GM12874 (cell line): Measurements from ENCODE around the gene TBC1D7.

Experiments
- TF ChIP-seq, protein P1 (sequence below): IDR thresholded peaks from 2 replicates; pipeline ENCODE4 v1.5.1; 2011; ENCODE audit warnings: low read depth, mild to moderate bottlenecking, control low read depth, low read length, moderate library complexity; ENCODE audit not compliant: insufficient read depth

TBC1D7 gene

DNA sequence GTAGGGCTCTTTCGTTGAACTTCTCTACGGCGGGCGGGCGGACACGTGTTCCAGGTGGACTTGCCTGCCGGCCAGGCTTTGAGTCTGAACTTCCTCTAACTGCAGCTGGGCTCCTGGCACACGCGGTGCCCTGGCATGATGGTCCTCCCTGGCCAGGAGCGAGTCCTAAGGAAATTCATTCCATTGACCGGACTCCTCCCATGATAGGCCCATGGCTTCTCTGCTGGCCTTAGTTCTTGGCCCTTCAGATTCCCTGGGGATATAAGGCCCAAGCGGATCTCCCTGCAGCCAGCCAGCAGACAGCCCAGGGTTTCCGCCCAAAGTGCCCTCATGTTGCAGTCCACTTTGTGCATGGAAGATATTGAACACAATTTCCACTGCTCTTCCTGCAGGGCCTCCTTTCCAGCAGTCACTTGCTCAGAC lies 39.4 kb downstream of the TBC1D7 start:
- TF ChIP-seq, protein P1, sequence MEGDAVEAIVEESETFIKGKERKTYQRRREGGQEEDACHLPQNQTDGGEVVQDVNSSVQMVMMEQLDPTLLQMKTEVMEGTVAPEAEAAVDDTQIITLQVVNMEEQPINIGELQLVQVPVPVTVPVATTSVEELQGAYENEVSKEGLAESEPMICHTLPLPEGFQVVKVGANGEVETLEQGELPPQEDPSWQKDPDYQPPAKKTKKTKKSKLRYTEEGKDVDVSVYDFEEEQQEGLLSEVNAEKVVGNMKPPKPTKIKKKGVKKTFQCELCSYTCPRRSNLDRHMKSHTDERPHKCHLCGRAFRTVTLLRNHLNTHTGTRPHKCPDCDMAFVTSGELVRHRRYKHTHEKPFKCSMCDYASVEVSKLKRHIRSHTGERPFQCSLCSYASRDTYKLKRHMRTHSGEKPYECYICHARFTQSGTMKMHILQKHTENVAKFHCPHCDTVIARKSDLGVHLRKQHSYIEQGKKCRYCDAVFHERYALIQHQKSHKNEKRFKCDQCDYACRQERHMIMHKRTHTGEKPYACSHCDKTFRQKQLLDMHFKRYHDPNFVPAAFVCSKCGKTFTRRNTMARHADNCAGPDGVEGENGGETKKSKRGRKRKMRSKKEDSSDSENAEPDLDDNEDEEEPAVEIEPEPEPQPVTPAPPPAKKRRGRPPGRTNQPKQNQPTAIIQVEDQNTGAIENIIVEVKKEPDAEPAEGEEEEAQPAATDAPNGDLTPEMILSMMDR: no peak

DNA sequence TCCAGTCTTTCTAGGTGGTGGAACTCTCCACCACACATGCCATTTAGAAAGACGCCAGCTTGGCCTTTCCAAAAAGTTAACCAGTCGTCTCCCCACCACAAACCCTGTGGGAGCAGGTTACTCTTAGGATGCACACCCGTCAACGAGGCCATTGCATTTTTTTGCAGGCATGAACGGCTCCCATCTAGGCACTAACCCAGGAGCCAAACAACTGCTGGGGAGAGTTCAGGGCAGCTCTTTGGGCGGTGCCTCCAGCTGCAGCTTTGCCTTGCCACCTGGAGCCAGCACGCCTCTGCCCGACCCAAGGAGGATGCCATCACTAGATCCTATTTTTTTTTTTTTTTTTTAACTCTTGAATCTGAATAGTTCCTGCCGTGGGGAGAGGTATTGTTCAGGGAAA lies 39.9 kb downstream of the TBC1D7 start:
- TF ChIP-seq, protein P1: no peak

DNA sequence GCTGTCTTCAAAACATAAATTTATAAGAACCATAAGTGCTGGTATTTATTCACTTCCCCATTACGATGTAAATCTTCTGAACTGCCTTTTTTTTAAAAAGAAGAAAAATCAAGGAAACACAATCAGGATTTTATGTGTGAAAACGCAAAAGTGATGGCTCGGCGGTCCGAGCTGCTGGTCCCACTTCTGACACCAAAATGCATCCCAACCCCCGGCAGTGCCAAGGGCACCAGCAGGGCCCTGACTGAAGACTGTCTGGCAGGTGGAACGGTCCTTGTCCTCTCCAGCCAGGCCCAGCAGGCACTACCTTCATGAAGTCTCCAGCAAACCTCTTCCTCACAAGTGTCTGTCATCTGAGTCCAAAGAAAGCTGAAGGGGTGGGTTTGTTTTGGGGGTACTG lies 41.2 kb downstream of the TBC1D7 start:
- TF ChIP-seq, protein P1: no peak

DNA sequence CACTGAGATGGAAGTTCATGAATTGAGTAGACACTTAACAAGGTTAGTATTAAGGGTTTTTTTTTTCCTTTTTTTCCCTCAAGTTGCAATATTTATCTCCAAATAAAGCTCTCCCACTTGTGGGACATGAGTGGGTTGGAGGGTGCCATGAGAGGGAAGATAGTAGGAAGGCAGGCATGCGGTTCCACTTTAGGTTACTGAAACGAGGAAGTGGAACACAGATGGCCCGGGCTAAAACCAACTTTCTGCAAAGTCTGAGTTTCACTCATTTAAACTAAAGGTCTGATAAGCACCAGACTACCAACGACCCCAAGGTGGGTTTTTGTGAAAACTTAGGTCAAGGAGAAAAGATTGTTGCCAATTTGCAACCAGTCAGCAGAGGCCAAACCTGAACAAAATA lies 42.2 kb downstream of the TBC1D7 start:
- TF ChIP-seq, protein P1: no peak

DNA sequence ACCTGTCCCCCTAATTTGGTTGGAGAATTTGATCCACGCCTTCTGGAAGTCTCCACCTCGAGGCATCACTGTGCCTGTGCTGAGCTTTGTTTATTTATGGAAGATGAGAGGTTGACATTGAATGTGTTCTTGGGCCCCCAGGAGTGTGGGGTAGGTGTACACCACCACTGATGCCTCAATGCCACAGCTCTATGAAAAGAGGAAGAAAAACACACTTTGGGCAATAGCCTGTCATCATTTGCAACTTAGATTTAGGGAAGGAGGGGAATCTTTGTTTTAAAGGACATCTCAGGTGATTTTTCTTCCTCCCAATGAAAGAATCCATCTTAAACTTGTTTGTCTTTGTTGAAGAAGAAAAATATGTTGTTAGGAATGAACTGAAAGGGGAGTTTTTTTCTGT lies 42.6 kb downstream of the TBC1D7 start:
- TF ChIP-seq, protein P1: no peak

DNA sequence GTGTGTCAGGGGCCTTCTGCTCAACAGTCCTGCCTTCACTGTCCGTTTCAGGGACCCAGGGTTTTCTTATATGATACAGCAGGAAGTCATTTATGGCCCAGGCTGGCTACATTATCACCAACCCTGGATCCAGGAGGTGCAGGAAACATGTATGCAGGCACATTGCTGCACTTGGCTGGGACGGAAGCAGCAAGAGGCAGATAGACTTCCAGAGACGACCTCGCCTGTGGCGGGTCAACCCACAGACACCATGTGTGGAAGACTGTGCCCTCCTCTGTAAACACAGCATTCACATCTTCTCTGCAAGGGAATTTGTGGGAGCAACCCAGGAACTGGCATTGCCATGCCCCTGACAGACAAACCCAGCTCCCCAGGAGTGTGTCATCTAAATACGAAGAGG lies 43.7 kb downstream of the TBC1D7 start:
- TF ChIP-seq, protein P1: no peak

DNA sequence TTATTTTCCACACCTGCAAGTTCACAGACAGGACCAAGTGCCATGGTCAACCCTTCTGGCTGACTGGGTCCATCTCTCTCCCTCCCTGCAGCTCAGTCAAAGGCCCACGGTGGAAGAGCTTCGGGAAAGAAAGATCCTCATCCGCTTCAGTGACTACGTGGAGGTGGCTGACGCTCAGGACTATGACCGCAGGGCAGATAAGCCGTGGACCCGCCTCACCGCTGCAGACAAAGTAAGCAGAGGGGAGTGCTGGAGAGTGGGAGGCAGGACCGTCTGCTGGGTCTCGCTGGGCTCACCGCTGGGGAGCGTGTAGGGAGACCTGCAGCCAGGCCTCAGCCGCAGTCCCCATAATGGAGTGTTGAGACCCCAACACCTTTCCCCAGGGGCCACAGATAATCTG lies 45.0 kb downstream of the TBC1D7 start:
- TF ChIP-seq, protein P1: no peak
